ENCODE results near the gene SLC29A4. TPM values are rescaled to one million over a fixed set of nuclear protein-coding genes. Genes with fewer than 3 reads are reported as not detected.
"Not testable (repeated sequence)": the region's sequence is repeated elsewhere in the genome, so short reads cannot be mapped to it uniquely, and the experiment has no call there.

The SLC29A4 gene
- total and polyA plus RNA-seq, 8 donors: 6.6 to 74.9 (median 14.0) TPM

DNA sequence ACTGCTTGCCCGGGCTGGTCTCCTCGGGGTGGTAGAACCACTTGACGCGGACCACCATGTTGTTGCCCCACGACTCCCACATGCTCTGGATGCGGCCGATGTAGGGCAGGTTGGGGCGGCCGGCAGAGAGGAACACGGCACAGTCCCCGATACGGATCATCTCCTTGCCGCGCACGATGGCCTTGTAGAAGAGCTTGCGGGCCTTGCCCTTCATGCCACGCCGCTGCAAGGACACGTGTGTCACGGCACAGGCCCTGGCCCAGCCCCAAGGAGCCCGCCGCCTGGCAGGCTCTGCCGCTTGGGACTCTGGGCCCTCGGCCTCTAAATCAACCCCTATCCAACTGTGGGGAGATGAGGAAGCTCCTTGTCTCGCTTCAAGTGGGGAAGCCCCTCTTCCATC is 26.4 kb downstream of the SLC29A4 start:
- H3K36me3 ChIP-seq: peaks cover 2 to 46% (median 14%) of the 10 kb centered on the region in 3 donors
- 94 to 97% methylated on average over 25 of the region's 25 CpGs for WGBS, 2 donors
- no peak for FAIRE-seq

DNA sequence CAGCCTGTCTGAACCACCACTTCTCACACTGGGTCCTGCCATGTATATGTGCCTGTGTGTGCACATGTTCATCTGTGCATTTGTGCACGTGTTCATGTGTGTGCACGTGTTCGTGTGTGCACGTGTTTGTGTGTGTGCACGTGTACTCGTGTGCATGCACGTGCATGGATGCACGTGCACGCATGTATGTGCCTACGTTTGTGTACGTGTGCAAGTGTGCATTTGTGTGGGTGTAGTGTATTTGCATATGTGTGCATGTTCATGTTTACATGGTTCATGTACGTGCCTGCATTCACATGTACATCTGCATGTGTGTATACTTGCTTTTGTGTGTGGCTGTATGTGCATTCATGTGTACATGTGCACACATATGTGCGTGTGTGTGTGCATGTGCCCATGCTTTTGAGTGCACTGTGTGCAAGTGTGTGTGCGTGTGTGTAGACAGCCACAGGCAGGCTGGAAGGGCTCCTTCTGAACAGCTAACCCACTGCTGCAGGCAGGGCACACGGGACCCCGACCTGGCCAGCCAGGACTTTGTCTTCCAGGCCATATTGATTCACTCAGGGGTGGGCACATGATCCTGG is 28.2 kb downstream of the SLC29A4 start:
- Histone ChIP-seq H3K4me1 (no peaks in the 10 kb centered on the region), H3K36me3 (peaks cover 2 to 55% (median 19%) of the 10 kb centered on the region in 3 donors), H3K27me3 (no peaks in the 10 kb centered on the region), H3K27ac (no peak overlapping the region), H3K9me3 (no peaks in the 10 kb centered on the region), H3K4me3 (no peak overlapping the region)
- intact Hi-C loops (cut with DNase I): no loop called here
- no peak for ATAC-seq
- FAIRE-seq: no peak
- TF ChIP-seq, protein P1, sequence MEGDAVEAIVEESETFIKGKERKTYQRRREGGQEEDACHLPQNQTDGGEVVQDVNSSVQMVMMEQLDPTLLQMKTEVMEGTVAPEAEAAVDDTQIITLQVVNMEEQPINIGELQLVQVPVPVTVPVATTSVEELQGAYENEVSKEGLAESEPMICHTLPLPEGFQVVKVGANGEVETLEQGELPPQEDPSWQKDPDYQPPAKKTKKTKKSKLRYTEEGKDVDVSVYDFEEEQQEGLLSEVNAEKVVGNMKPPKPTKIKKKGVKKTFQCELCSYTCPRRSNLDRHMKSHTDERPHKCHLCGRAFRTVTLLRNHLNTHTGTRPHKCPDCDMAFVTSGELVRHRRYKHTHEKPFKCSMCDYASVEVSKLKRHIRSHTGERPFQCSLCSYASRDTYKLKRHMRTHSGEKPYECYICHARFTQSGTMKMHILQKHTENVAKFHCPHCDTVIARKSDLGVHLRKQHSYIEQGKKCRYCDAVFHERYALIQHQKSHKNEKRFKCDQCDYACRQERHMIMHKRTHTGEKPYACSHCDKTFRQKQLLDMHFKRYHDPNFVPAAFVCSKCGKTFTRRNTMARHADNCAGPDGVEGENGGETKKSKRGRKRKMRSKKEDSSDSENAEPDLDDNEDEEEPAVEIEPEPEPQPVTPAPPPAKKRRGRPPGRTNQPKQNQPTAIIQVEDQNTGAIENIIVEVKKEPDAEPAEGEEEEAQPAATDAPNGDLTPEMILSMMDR (IDR thresholded peaks at IDR 0.05): no peak
- 96 to 97% methylated on average over 16 of the region's 16 CpGs for WGBS, 2 donors
- DNase-seq: no peak

More for the DNA sequence above, 26.4 kb downstream of the SLC29A4 start:
- Histone ChIP-seq H3K27me3 (no peaks in the 10 kb centered on the region), H3K9me3 (no peaks in the 10 kb centered on the region), H3K27ac (no peak overlapping the region), H3K4me3 (no peak overlapping the region), H3K4me1 (no peaks in the 10 kb centered on the region)
- intact Hi-C loops (cut with DNase I): no loop called here
- DNase-seq (no peak), ATAC-seq (no peak)
- TF ChIP-seq, protein P1 (IDR thresholded peaks at IDR 0.05): no peak

DNA sequence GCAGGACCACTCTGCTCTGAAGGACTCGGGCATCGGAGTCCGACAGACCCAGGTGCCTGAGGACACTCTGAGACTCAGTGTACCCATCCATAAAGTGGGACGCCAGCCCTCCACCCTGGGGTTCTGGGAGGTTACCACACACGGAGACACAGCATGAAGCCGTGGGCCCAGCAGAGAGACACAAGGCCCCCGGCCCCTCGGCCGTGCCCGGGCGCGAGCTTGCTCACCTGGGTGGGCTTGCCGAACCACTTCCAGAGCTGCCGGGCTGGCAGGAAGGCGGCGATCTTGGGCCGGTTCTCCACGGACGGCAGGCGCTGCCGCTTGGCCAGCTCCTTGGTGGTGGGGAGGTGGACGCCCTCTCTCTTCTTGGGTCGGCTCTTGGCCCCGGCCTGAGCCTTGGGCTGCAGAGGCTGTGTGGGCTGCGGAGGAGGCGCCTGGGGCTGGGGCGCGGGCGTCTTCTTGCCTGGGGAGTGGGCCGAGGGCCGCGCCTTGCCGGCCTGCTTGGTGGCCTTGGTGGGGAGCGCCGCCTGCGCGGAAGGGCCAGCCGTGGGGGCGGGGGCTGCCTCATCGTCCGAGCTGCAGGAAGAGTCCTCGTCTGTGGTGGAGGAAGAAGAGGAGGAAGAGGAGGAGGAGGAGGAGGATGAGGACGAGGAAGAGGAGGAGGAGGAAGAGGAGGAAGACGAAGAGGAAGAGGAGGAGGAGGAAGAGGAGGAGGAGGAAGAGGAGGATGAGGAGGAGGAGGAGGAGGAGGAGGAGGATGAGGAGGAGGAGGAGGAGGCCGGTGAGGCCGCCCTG is 29.7 kb downstream of the SLC29A4 start:
- FAIRE-seq; H3K9me3 ChIP-seq; ATAC-seq; DNase-seq; H3K4me3 ChIP-seq; H3K27ac ChIP-seq; H3K27me3 ChIP-seq; intact Hi-C loops (cut with DNase I); H3K4me1 ChIP-seq: not testable (repeated sequence)
- WGBS, 2 donors: 93 to 94% methylated on average over 26 to 37 of the region's 46 CpGs
- H3K36me3 ChIP-seq: peaks cover 2 to 57% (median 18%) of the 10 kb centered on the region in 3 donors

DNA sequence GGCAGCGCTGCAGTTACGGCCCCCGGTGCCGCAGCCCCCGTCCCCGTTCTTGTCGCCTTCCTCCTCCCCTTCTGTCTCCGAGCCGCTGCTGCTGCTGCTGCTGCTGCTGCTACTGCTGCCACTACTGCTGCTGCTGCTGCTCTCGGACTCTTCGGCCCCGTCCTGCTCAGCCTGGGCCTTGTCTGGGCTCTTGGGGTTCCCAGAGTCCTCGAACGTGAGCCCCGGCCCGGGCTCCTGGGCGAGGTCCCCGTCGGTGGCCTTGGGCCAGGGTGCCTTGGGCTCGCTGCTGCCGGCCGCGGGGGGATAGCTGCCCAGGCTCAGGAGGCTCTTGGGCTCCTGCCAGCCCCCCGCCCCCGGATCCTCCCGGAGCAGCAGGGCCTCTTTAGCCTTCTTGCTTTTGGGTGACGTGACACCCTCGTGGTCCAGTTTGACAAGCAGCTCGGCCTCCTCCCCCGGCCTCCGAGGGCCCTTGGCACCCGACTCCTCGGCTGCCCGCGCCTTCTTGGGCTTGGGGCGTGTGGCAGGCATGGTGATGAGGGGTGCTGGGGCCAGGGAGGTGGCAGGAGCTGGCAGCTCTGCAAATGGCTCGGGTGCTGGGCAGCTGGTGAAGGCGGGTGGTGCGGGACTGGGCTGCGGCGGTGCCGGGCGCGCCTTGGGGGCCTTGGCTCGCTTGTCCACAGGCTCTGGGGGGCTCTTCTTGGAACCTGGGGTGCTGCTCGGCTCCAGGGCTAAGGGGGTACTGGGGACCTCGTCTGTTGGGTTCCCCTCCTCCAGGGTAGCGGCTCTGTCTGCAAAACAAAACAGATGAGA is 30.5 kb downstream of the SLC29A4 start:
- 86 to 88% methylated on average over 20 to 43 of the region's 48 CpGs for WGBS, 2 donors
- H3K27ac ChIP-seq; intact Hi-C loops (cut with DNase I); H3K9me3 ChIP-seq; H3K4me1 ChIP-seq; H3K4me3 ChIP-seq; DNase-seq; H3K27me3 ChIP-seq; FAIRE-seq: not testable (repeated sequence)
- peaks cover 2 to 49% (median 15%) of the 10 kb centered on the region in 3 donors for H3K36me3 ChIP-seq
- ATAC-seq: peak in 1 of 4 donors; percentile 21

- DNase-seq (peak in 1 of 6 donors; percentile 49), ATAC-seq (no peak), FAIRE-seq (no peak)
- no peak overlapping the region for H3K27ac ChIP-seq
- H3K9me3 ChIP-seq: no peaks in the 10 kb centered on the region
- H3K27me3 ChIP-seq: no peaks in the 10 kb centered on the region
- TF ChIP-seq, protein P1 (IDR thresholded peaks at IDR 0.05): no peak
- H3K4me1 ChIP-seq: no peaks in the 10 kb centered on the region
- H3K4me3 ChIP-seq: no peak overlapping the region
- intact Hi-C loops (cut with DNase I): no loop called here
- WGBS, 2 donors: 94 to 95% methylated on average over 14 to 19 of the region's 19 CpGs
- H3K36me3 ChIP-seq: peaks cover 2 to 47% (median 9%) of the 10 kb centered on the region in 3 donors
Measured at GRCh38 chr7:5314864-5315263, 32.1 kb downstream of the SLC29A4 start.

All from pancreas (tissue), 10 donors.